NCI-H526 (cell line): ENCODE results near the gene UBE2B.

Experiments
- DNase-seq, 2 experiments: peaks; one replicate each; lab custom pipeline; 2025; lab: John Stamatoyannopoulos, UW

The UBE2B gene

GRCh38 chr5:134437340-134437846 is 66.0 kb downstream of the UBE2B start:
- no peak for DNase-seq

GRCh38 chr5:134437847-134438581 is 66.6 kb downstream of the UBE2B start:
- DNase-seq: peak in 1 of 2 experiments; percentile 5

GRCh38 chr5:134438721-134439123 is 67.4 kb downstream of the UBE2B start:
- DNase-seq: no peak

GRCh38 chr5:134439210-134439654 is 67.9 kb downstream of the UBE2B start:
- DNase-seq: peak; percentile 66 to 71

GRCh38 chr5:134440201-134440755 is 68.9 kb downstream of the UBE2B start:
- peak; percentile 56 to 82 for DNase-seq
